NCI-H2107 (cell line): ENCODE measurements around the gene DNTT.

Experiments
- DNase-seq: peaks from one replicate; lab custom pipeline; 2025; lab: John Stamatoyannopoulos, UW

DNTT gene

GRCh38 chr10:96378741-96379140 lies 74.5 kb downstream of the DNTT start:
- DNase-seq, result no peak

GRCh38 chr10:96379758-96380157 lies 75.5 kb downstream of the DNTT start:
- DNase-seq, result no peak

- no peak for DNase-seq
Observed at GRCh38 chr10:96380821-96381220, 76.6 kb downstream of the DNTT start.

- DNase-seq, result no peak
Observed at GRCh38 chr10:96384506-96384905, 80.3 kb downstream of the DNTT start.

GRCh38 chr10:96387161-96387560 lies 82.9 kb downstream of the DNTT start:
- DNase-seq, result no peak

- DNase-seq, result no peak
Observed at GRCh38 chr10:96387601-96388000, 83.4 kb downstream of the DNTT start.
